Pancreas (tissue), 10 donors: ENCODE measurements around the gene PPM1H. TPM values are rescaled to one million over a fixed set of nuclear protein-coding genes. Genes with fewer than 3 reads are reported as not detected.
A peak's percentile ranks its signal among the peaks of the same experiment; 100 is the strongest.

Experiments
- ATAC-seq, 4 donors: fragments of 200-7000 bp; cut with Tn5 transposase; one replicate each; pipeline versions ENCODE4 v1.8.0 to v1.9.1; 2020; ENCODE audit warnings: mild to moderate bottlenecking in 4 of 4, moderate library complexity in 4 of 4
- DNase-seq, 6 donors: peaks; one replicate each; pipeline ENCODE4 v3.0.0-alpha.2; 2020
- FAIRE-seq: peaks from 2 replicates; lab custom pipeline; 2012; peaks lifted over from hg19 to GRCh38; lab: Jason Lieb, UNC
- H3K27ac ChIP-seq, 4 donors: fragments of 200-600 bp; sonication (generic); 1 replicate in 3 of 4; 2 replicates in 1 of 4; pipeline versions ENCODE4 v1.5.0 to v1.8.0; 2020
- H3K27me3 ChIP-seq, 4 donors: fragments of 200-600 bp; one replicate each; pipeline ENCODE4 v1.8.0; 2021
- H3K36me3 ChIP-seq, 3 donors: fragments of 200-600 bp; sonication (generic) in 1 of 3; one replicate each; pipeline versions ENCODE4 v1.5.0 to v1.8.0; 2020 to 2021
- H3K4me1 ChIP-seq, 3 donors: fragments of 200-600 bp; one replicate each; pipeline ENCODE4 v1.8.0; 2021
- H3K4me3 ChIP-seq, 4 donors: fragments of 200-600 bp; sonication (generic) in 2 of 4; one replicate each; pipeline versions ENCODE4 v1.5.0 to v1.8.0; 2020 to 2021
- H3K9me3 ChIP-seq, 4 donors: fragments of 200-600 bp; one replicate each; pipeline ENCODE4 v1.8.0; 2021
- WGBS, 2 donors: extraction: QIAGEN DNeasy Blood & Tissue Kit; methylation state at CpG; one replicate each; pipeline ENCODE4 v1.1.7; 2013; 5-methylcytosine and 5-hydroxymethylcytosine counted together
- intact Hi-C, 3 donors: fragments of 100-400 bp; cut with DNase I; formaldehyde crosslinking; loops; one replicate each; pipeline versions ENCODE4 v1.11.1 to v1.14.2; 2022
- polyA plus RNA-seq, 2 donors: library from polyadenylated mRNA; stranded (reverse); fragments of 200-250 nt; gene quantifications; one replicate each; pipeline ENCODE4 v1.2.3, GENCODE V29; 2013
- total RNA-seq, 6 donors: library from RNA; stranded (reverse); fragmentation: NEBNext Ultra II Directional in 4 of 6; extraction: Animal tissue kit (Norgen Biotek cat#: 25700) in 4 of 6; gene quantifications; one replicate each; pipeline versions ENCODE4 v1.2.1 to v1.2.4, GENCODE V29; 2021 to 2023
- TF ChIP-seq, protein P1 (sequence below), 4 donors: fragments of 200-600 bp; sonication (generic) in 3 of 4; IDR thresholded peaks; one replicate each; pipeline versions ENCODE4 v1.5.0 to v1.8.0; 2021; ENCODE audit warnings: antibody characterized with exemption in 4 of 4
- donor health status: healthy with polysubstance abuse.
- donor health status: DM: no; HTN: no; CAD: no; lungs with moderate emphysema.
- donor health status: DM: no; HTN: no; CAD: no.
- donor health status: control.
- donor health status: control.
- donor health status: Bipolar disorder and iron deficiency.
- donor health status: DM: yes; HTN: yes; CAD: no.
- donor health status: DM: no; HTN: no; CAD: no.
- donor health status: DM: no; HTN: no; CAD: no.
- donor health status: DM: yes; HTN: yes; CAD: no.

The PPM1H gene
- total and polyA plus RNA-seq, 8 donors = 1.7 to 12.9 (median 5.8) TPM

DNA sequence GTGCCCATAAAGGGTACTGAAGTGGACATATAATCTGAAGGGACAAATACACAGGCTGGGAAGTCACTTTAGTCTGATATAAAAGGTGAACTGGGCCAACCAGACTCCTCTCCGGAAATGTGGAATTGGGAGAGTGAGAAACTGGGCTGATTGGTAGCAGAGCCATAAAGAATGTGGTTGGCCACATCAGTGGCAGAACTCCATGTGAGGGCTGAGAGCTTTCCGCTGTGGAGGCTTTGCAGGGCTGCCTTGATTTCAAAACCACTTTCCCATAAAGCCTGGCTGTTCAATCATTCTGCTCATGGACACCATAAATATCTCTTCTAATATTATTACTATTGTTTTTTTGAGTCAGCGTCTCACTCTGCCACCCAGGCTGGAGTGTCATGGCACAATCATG, 248.0 kb downstream of the PPM1H start:
- Histone ChIP-seq H3K9me3 (no peaks in the 10 kb centered on the region), H3K4me3 (no peak overlapping the region), H3K4me1 (no peaks in the 10 kb centered on the region), H3K36me3 (no peaks in the 10 kb centered on the region), H3K27me3 (no peaks in the 10 kb centered on the region), H3K27ac (no peak overlapping the region)
- ATAC-seq (no peak), FAIRE-seq (no peak), DNase-seq (no peak)
- TF ChIP-seq, protein P1, sequence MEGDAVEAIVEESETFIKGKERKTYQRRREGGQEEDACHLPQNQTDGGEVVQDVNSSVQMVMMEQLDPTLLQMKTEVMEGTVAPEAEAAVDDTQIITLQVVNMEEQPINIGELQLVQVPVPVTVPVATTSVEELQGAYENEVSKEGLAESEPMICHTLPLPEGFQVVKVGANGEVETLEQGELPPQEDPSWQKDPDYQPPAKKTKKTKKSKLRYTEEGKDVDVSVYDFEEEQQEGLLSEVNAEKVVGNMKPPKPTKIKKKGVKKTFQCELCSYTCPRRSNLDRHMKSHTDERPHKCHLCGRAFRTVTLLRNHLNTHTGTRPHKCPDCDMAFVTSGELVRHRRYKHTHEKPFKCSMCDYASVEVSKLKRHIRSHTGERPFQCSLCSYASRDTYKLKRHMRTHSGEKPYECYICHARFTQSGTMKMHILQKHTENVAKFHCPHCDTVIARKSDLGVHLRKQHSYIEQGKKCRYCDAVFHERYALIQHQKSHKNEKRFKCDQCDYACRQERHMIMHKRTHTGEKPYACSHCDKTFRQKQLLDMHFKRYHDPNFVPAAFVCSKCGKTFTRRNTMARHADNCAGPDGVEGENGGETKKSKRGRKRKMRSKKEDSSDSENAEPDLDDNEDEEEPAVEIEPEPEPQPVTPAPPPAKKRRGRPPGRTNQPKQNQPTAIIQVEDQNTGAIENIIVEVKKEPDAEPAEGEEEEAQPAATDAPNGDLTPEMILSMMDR (IDR thresholded peaks at IDR 0.05) = no peak
- intact Hi-C loops = no loop called here
- 90 to 93% methylated on average over 3 of the region's 3 CpGs for WGBS, 2 donors

DNA sequence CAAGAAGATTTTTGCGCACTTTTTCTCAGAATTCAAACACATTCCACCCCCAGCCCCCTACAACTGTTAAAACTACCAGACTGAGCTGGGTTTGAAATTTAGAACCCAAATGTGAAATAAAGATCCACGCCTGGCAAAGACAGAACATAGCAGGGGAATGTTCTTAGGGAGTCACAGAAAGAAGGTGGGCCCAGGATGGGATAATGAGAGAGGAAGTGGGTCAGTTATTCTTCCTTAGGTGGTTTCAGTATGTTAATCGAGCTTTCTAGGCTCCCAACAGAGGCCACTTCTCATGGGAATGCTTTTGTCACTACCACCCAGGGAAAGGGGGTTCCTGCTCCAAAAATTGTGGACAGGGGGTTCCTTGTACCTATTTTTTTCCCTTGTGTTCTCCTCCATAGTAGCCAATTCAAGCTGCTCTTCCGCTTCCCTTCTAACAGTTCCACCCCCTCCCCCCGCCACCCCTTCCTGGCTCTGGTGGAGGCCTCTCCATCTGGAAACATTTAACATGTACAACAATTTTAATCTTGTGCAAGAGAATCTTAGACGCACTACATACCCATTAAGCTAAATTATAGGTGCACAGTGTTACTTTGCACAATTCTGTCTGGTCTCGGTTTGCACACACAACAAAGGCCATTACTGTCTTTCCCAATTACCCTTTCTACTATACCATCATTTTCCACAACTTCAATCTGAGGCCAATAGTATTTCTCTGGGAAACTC, 250.2 kb downstream of the PPM1H start:
- TF ChIP-seq, protein P1 (IDR thresholded peaks at IDR 0.05) = no peak
- intact Hi-C loops = no loop called here
- WGBS, 2 donors = 89 to 92% methylated on average over 7 of the region's 7 CpGs
- DNase-seq (no peak), FAIRE-seq (no peak), ATAC-seq (peak in 3 of 4 donors; percentile 22 to 51 (median 44))
- H3K36me3 ChIP-seq = no peaks in the 10 kb centered on the region
- H3K4me1 ChIP-seq = no peaks in the 10 kb centered on the region
- H3K27me3 ChIP-seq = no peaks in the 10 kb centered on the region
- H3K27ac ChIP-seq = no peak overlapping the region
- no peaks in the 10 kb centered on the region for H3K9me3 ChIP-seq
- no peak overlapping the region for H3K4me3 ChIP-seq

DNA sequence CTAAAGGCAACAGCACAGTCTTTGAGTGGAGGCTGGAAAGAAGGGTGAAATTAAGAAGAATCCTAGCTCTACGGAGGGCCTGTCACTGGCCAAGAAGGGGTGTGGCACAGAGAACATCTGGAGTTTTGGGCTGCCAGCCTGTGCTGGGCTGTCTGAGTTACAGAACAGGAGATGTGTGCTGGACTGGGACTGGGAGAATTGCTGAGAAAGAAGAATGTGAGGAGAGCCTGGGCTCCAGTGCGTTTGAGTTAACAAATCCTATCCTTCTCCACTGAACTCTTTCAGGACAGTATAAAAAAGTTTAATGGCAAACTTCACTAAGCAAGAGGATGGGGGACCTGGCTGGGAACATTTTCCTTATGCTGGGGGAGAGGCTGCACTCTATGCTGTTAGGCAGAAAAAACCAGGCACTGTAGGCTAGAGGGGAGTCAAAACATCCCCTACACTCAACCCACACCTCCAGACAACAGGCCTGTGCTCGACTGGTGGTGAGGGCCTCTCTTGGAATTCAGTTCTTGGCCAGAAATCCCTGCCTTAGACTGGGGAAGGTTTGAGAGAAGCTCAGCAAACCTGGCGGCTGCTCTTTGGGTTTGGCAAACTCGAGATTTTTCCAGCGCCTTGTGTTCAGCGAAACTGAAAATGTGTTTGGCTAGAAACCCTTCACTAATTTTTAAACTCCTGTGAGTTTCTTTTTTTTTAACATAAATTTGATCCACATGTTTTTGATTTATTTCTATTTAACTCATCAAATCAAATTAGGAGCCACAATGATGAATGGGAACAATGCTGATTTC, 251.0 kb downstream of the PPM1H start:
- no peak overlapping the region for H3K27ac ChIP-seq

DNA sequence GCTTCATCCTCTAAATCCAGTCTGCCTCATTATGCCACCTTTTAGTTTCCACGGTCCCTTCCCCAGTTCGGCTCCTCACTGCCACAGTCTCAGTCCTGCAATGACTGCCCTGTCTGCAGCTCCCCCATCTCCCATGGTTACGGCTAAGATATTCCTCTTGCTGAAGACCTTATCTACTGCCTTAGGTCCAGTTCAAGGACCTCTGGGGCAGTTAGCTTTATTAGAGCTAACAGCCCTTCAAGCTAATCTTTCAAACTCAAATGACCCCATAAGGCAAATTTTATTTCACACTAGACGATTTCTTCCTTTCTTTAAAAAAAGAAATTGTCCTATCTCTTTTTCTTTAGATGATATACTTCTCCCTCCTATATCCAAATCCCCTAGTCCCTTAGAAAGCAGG, 253.6 kb downstream of the PPM1H start:
- intact Hi-C loops = no loop called here
- no peak for ATAC-seq
- Histone ChIP-seq H3K4me3 (no peak overlapping the region), H3K9me3 (no peaks in the 10 kb centered on the region), H3K27ac (no peak overlapping the region), H3K27me3 (no peaks in the 10 kb centered on the region), H3K4me1 (no peaks in the 10 kb centered on the region), H3K36me3 (no peaks in the 10 kb centered on the region)
- TF ChIP-seq, protein P1 (IDR thresholded peaks at IDR 0.05) = no peak
- DNase-seq = no peak
- 88 to 90% methylated on average over 4 of the region's 4 CpGs for WGBS, 2 donors
- FAIRE-seq = no peak

More for the DNA sequence above, 251.0 kb downstream of the PPM1H start:
- TF ChIP-seq, protein P1 (IDR thresholded peaks at IDR 0.05) = no peak
- no peak overlapping the region for H3K4me3 ChIP-seq
- no peak for FAIRE-seq
- ATAC-seq = peak in 3 of 4 donors; percentile 50 to 63 (median 59)
- 81 to 93% methylated on average over 7 of the region's 7 CpGs for WGBS, 2 donors
- H3K36me3 ChIP-seq = no peaks in the 10 kb centered on the region
- DNase-seq = peak in 1 of 6 donors; percentile 25
- H3K27me3 ChIP-seq = no peaks in the 10 kb centered on the region
- intact Hi-C loops = no loop called here
- H3K9me3 ChIP-seq = no peaks in the 10 kb centered on the region
- H3K4me1 ChIP-seq = no peaks in the 10 kb centered on the region
